ENCODE data around the gene MMP28. TPM values are rescaled to one million over a fixed set of nuclear protein-coding genes. Genes with fewer than 3 reads are reported as not detected.

Gene MMP28
- total and polyA plus RNA-seq, 10 of the 15 experiments (the other 5 are each of a cell fraction or from before 2014, with no cell fraction given): not detected

DNA sequence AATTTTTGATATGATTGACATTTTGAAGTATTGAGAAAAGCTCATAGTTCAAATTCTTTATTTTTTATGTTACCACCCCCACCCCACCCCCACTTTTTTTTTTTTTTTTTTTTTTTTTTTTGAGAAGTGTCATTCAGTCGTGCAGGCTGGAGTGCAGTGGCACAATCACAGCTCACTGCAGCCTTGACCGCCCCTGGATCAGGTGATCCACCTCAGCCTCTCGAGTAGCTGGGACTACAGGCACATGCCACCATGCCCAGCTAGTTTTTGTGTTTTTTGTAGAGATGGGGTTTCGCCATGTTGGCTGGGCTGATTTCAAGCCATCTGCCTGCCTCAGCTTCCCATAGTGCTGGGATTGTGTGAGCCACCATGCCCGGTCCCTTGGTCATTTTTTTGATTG is 21.3 kb upstream of the MMP28 start:
- TF ChIP-seq SRF (IDR thresholded peaks at IDR 0.05; ENCODE audit: low read depth in 2 of 2, low read length in 2 of 2) (no peak), POLR2AphosphoS5 (IDR thresholded peaks at IDR 0.05; ENCODE audit: low read length) (no peak)
- ChIA-PET RAD21 (ENCODE audit: unreplicated experiment) (interaction anchor here (0.8 kb wide), 1 partner anchor 53 kb away, joined by 3 read pairs; no protein-coding TSS in a partner anchor), SMC1A (ENCODE audit: uncharacterized antibody, unreplicated experiment) (interaction anchor here (1.2 to 2.2 kb wide), 4 partner anchors 11 to 203 kb away, joined by 3 to 9 read pairs (median 4); no protein-coding TSS in a partner anchor), POLR2A (interaction anchor here (0.6 kb wide), 3 partner anchors 63 to 377 kb away, joined by 3 to 8 read pairs (median 3); partner anchors contain the start of gene CCL5), CTCF (interaction anchor here (0.6 to 3.8 kb wide), 12 partner anchors 8 to 792 kb away, joined by 3 to 14 read pairs (median 4); partner anchors contain the start of gene TAF15)
- intact Hi-C loops (cut with micrococcal nuclease; ENCODE audit: unreplicated experiment): no loop called here
- Histone ChIP-seq H3K4me3 (no peak overlapping the region), H2AFZ (ENCODE audit: control insufficient read depth, low read depth, low read length) (no peak overlapping the region), H3K4me2 (ENCODE audit: control insufficient read depth, insufficient read depth) (no peak overlapping the region), H3K27me3 (replicated peaks in 1 of 2; ENCODE audit: control insufficient read depth in 2 of 2, insufficient read depth in 2 of 2, low read length in 1 of 2) (no peaks in the 10 kb centered on the region), H3K36me3 (ENCODE audit: control insufficient read depth in 2 of 2, insufficient read depth in 2 of 2, low read length in 1 of 2) (peaks cover 0 to 17% of the 10 kb centered on the region in 2 experiments; a peak in 3 of 4 replicates), H3K4me1 (ENCODE audit: control insufficient read depth, insufficient read depth, low read length) (no peaks in the 10 kb centered on the region), H3K27ac (ENCODE audit: control insufficient read depth, insufficient read depth) (no peak overlapping the region), H3K9me3 (replicated peaks; ENCODE audit: control insufficient read depth, insufficient read depth, low read length) (no peaks in the 10 kb centered on the region), H3K9ac (ENCODE audit: control insufficient read depth, insufficient read depth, low read length) (no peak overlapping the region), H4K20me1 (ENCODE audit: control insufficient read depth, insufficient read depth) (peaks cover 2% of the 10 kb centered on the region; the same call in 1 of the 2 replicates), H3K79me2 (ENCODE audit: control insufficient read depth, insufficient read depth, low read length) (peaks cover 55% of the 10 kb centered on the region)
- 84% methylated on average over 4 of the region's 5 CpGs for WGBS (ENCODE audit: insufficient coverage, insufficient replicate concordance, low lambda C conversion rate, missing lambda C conversion rate)
- no peak for FAIRE-seq
- in situ Hi-C loops (cut with MboI): no loop called here
- DNase-seq (ENCODE audit: low read depth, low spot score): no peak
- ATAC-seq: no peak
- no TSS peak for BruUV-seq (replicated peaks)

DNA sequence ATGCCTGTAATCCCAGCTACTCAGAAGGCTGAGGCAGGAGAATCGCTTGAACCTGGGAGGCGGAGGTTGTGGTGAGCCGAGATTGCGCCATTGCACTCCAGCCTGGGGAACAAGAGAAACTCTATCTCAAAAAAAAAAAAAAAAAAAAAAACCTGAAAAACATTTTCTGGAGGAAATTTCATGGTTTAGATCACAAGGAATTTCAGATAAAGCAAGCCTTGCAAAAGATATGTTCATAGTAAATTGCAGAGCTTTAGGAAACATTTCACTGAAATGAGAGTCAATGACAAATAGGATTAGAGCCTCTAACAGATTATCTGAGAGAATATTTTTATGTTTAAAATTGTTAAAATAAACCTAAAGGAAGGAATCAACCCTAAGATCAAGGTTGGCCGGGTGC is 17.0 kb upstream of the MMP28 start:
- Histone ChIP-seq H2AFZ (ENCODE audit: control insufficient read depth, low read depth, low read length) (no peak overlapping the region), H3K27ac (ENCODE audit: control insufficient read depth, insufficient read depth) (no peak overlapping the region), H4K20me1 (ENCODE audit: control insufficient read depth, insufficient read depth) (peaks cover 2% of the 10 kb centered on the region; the same call in 1 of the 2 replicates), H3K9ac (ENCODE audit: control insufficient read depth, insufficient read depth, low read length) (no peak overlapping the region), H3K27me3 (replicated peaks in 1 of 2; ENCODE audit: control insufficient read depth in 2 of 2, insufficient read depth in 2 of 2, low read length in 1 of 2) (no peaks in the 10 kb centered on the region), H3K79me2 (ENCODE audit: control insufficient read depth, insufficient read depth, low read length) (peaks cover 78% of the 10 kb centered on the region), H3K36me3 (ENCODE audit: control insufficient read depth in 2 of 2, insufficient read depth in 2 of 2, low read length in 1 of 2) (peaks cover 0 to 8% of the 10 kb centered on the region in 2 experiments; a peak in 1 of 4 replicates), H3K9me3 (replicated peaks; ENCODE audit: control insufficient read depth, insufficient read depth, low read length) (no peaks in the 10 kb centered on the region), H3K4me3 (no peak overlapping the region), H3K4me1 (ENCODE audit: control insufficient read depth, insufficient read depth, low read length) (peaks cover 4% of the 10 kb centered on the region), H3K4me2 (ENCODE audit: control insufficient read depth, insufficient read depth) (no peak overlapping the region)
- CTCF ChIA-PET: interaction anchor here (0.8 to 11.6 kb wide), 3 partner anchors 12 to 722 kb away, joined by 3 to 220 read pairs (median 4); partner anchors contain the start of gene C17orf50
- BruUV-seq (replicated peaks): no TSS peak
- no peak for TF ChIP-seq IRF4 (IDR thresholded peaks at IDR 0.05; ENCODE audit: low read depth, low read length)
- POLR2A ChIA-PET: interaction anchor here (0.6 to 0.8 kb wide), 5 partner anchors 18 to 271 kb away, joined by 3 to 10 read pairs (median 9); no protein-coding TSS in a partner anchor
- in situ Hi-C loops (cut with MboI): no loop called here
- intact Hi-C loops (cut with micrococcal nuclease; ENCODE audit: unreplicated experiment): no loop called here
- RAD21 ChIA-PET (ENCODE audit: unreplicated experiment): no interaction called here
- FAIRE-seq: no peak
- ATAC-seq: no peak
- WGBS (ENCODE audit: insufficient coverage, insufficient replicate concordance, low lambda C conversion rate, missing lambda C conversion rate): 96% methylated on average over 5 of the region's 5 CpGs
- DNase-seq (ENCODE audit: low read depth, low spot score): no peak
- SMC1A ChIA-PET (ENCODE audit: uncharacterized antibody, unreplicated experiment): interaction anchor here (0.6 to 1.5 kb wide), 4 partner anchors 37 to 569 kb away, joined by 3 to 6 read pairs (median 4); partner anchors contain the start of gene C17orf50
